Measurements from ENCODE around the gene AHSP.

- TF ChIP-seq, protein P1, sequence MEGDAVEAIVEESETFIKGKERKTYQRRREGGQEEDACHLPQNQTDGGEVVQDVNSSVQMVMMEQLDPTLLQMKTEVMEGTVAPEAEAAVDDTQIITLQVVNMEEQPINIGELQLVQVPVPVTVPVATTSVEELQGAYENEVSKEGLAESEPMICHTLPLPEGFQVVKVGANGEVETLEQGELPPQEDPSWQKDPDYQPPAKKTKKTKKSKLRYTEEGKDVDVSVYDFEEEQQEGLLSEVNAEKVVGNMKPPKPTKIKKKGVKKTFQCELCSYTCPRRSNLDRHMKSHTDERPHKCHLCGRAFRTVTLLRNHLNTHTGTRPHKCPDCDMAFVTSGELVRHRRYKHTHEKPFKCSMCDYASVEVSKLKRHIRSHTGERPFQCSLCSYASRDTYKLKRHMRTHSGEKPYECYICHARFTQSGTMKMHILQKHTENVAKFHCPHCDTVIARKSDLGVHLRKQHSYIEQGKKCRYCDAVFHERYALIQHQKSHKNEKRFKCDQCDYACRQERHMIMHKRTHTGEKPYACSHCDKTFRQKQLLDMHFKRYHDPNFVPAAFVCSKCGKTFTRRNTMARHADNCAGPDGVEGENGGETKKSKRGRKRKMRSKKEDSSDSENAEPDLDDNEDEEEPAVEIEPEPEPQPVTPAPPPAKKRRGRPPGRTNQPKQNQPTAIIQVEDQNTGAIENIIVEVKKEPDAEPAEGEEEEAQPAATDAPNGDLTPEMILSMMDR (IDR thresholded peaks at IDR 0.05; ENCODE audit: low read depth, low read length, missing input control), result no peak
- TF ChIP-seq, protein P2, sequence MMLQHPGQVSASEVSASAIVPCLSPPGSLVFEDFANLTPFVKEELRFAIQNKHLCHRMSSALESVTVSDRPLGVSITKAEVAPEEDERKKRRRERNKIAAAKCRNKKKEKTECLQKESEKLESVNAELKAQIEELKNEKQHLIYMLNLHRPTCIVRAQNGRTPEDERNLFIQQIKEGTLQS (IDR thresholded peaks at IDR 0.05), result no peak
- TF ChIP-seq, protein P3, sequence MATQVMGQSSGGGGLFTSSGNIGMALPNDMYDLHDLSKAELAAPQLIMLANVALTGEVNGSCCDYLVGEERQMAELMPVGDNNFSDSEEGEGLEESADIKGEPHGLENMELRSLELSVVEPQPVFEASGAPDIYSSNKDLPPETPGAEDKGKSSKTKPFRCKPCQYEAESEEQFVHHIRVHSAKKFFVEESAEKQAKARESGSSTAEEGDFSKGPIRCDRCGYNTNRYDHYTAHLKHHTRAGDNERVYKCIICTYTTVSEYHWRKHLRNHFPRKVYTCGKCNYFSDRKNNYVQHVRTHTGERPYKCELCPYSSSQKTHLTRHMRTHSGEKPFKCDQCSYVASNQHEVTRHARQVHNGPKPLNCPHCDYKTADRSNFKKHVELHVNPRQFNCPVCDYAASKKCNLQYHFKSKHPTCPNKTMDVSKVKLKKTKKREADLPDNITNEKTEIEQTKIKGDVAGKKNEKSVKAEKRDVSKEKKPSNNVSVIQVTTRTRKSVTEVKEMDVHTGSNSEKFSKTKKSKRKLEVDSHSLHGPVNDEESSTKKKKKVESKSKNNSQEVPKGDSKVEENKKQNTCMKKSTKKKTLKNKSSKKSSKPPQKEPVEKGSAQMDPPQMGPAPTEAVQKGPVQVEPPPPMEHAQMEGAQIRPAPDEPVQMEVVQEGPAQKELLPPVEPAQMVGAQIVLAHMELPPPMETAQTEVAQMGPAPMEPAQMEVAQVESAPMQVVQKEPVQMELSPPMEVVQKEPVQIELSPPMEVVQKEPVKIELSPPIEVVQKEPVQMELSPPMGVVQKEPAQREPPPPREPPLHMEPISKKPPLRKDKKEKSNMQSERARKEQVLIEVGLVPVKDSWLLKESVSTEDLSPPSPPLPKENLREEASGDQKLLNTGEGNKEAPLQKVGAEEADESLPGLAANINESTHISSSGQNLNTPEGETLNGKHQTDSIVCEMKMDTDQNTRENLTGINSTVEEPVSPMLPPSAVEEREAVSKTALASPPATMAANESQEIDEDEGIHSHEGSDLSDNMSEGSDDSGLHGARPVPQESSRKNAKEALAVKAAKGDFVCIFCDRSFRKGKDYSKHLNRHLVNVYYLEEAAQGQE (IDR thresholded peaks at IDR 0.05), result no peak
- TF ChIP-seq GABPA (IDR thresholded peaks at IDR 0.05 in 1 of 2, conservative IDR thresholded peaks at IDR 0.05 in 1 of 2) (no peak), RAD21 (IDR thresholded peaks at IDR 0.05) (no peak), HNF4A (conservative IDR thresholded peaks at IDR 0.05) (no peak), YY1 (IDR thresholded peaks at IDR 0.05) (no peak), SP1 (IDR thresholded peaks at IDR 0.05) (no peak), RXRA (IDR thresholded peaks at IDR 0.05) (no peak), JUND (IDR thresholded peaks at IDR 0.05) (no peak), FOXA1 (IDR thresholded peaks at IDR 0.05) (no peak)
- TF ChIP-seq, protein P4, sequence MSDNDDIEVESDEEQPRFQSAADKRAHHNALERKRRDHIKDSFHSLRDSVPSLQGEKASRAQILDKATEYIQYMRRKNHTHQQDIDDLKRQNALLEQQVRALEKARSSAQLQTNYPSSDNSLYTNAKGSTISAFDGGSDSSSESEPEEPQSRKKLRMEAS (IDR thresholded peaks at IDR 0.05), result no peak
Observed at GRCh38 chr16:31483081-31483480, 44.6 kb upstream of the AHSP start, which contains the start of gene SLC5A2.
